GM19372 (cell line): ENCODE measurements around the gene PHACTR1.
A peak's percentile ranks its signal among the peaks of the same experiment; 100 is the strongest.
"Not testable (repeated sequence)": the region's sequence is repeated elsewhere in the genome, so short reads cannot be mapped to it uniquely, and the experiment has no call there.

Experiments
- ATAC-seq: cut with Tn5 transposase; IDR thresholded peaks from one replicate; pipeline ENCODE4 v1.9.1; 2021; ENCODE audit warnings: mild to moderate bottlenecking, low read depth, moderate library complexity; ENCODE audit not compliant: unreplicated experiment

The PHACTR1 gene

DNA sequence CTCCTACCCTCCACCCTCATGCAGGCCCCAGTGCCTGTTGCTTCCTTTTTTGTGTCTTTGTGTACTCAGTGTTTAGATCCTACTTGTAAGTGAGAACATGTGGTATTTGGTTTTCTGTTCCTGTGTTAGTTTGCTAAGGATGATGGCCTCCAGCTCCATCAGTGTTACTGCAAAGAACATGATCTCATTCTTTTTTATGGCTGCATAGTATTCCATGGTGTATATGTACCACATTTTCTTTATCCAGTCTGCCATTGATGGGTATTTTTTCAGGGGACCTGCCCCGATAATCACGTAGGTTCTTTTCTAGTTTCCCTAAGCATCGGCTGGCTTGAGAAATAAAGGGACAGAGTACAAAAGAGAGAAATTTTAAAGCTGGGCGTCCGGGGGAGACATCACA, 527.2 kb downstream of the PHACTR1 start:
- ATAC-seq: not testable (repeated sequence)

DNA sequence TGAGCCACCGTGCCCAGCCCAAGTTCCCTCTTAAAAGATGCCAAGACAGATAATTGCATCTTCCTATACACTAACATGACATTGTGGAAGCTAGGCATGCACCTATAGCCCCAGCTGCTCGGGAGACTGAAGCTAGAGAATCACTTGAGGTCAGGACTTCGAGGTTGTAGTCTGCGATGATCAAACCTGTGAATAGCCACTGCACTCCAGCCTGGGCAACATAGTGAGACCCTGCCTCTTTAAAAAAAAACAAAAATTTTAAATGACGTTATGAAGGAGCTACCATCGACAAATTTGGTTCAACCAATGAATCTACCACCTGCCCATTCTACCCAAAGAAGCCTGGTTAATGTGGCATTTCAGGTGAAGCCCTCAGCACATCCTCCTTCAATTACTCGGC, 531.1 kb downstream of the PHACTR1 start:
- ATAC-seq: no peak

DNA sequence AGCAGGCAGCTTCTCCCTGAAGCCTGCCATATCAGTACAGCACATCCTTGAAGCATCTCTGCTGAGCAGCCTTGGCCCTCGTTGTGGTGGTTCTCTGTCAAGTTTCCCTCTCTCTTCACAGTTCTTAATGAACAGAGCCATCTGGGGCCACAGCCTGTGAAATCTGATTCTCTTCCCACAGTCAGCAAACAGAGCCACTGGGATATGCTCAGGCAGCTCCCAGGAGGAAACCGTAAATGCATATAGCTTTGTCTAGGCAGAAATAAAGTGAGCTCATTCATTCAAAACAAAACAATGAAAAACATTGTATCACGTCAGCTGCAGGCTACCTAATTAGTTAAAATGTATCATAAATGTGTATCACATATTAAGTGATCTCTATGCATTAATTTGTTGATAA, 531.5 kb downstream of the PHACTR1 start:
- ATAC-seq: no peak

DNA sequence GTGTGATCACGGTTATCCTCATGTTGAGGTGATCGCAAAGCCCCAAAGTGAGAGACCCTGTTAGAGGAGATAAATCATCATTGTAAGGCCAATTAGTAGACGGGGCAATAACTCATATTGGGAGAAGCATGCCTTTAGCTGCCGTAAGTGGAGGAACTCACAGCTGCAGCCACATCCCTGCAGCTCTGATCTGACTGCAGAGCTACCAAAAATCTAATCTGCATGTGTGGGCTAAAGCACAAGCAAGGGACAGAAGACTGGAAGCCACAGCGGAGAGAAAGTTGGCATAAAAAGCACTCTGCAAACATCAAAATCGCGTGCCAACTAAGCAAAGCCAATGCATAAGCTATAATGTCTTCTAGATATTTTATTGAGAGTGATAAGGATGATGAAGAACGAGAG, 532.0 kb downstream of the PHACTR1 start:
- ATAC-seq: no peak

DNA sequence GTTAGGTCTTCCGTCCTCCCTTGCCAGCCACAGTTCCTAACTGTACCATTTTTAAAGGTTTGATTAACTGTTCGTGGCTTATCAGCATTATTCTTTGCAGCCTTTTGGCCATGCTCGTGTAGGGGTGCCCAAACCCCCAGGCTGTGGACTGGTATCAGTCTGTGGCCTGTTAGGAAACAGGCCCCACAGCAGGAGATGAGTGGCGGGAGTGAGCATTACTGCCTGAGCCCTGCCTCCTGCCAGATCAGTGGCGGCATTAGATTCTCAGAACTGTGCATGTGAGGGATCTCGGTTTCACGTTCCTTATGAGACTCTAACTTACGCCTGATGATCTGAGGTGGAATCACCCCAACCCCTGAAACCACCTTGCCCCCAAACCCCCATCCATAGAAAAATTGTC, 532.4 kb downstream of the PHACTR1 start:
- ATAC-seq: no peak

DNA sequence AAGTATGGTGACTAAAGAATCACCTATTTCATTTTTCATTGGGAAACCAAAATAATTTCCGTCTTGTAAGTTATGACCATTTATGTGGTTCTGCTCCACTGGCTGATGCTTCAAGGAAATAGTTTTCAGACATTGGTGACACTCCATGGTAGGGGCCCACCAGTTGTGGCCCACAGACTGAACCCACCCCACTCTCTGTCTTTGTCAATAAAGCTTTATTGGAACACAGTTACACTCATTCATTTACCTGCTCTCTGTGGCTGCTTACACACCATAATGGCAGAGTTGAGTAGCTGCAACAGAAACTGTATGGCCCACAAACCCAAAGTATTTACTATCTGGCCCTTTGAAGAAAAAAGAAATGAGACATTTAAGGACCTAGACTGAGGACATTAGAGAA, 533.2 kb downstream of the PHACTR1 start:
- ATAC-seq: no peak

DNA sequence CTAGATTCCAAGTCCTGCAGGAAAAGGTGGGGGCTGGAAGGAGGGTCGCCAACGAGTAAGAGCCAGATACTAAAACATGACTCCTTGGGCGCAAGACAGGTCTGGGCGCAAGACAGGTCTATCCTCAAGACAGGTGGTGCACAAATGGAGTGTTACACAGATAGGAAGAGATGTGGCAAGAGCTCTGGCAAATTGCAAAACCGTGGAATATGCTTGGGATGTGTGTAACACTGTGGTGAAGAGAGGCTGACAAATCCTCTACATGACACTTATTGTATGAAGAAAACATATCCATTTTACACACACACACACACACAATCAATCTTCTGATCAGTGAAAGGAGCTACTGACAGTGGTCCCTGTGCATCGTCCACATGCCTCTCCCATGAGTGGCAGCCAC, 534.1 kb downstream of the PHACTR1 start:
- ATAC-seq: no peak

DNA sequence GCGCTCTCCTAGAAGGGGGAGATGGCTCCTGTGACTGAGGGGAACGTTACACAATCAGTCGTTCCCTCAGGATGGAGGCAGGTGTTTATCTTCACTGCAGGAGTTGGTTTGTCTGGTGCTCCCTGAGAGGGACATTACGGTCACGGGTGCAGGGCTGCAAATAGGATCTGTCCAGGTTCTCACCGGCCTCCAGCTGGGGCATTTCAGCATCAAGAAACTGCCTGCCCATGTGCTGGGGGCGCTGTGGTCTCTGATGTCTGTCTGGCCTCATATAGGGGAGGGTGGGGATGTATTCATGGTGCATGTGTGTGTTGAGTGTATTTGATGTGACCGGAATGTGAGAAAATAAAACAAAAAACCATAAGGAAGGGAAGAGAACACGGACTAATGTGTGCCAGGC, 534.7 kb downstream of the PHACTR1 start:
- ATAC-seq: no peak

DNA sequence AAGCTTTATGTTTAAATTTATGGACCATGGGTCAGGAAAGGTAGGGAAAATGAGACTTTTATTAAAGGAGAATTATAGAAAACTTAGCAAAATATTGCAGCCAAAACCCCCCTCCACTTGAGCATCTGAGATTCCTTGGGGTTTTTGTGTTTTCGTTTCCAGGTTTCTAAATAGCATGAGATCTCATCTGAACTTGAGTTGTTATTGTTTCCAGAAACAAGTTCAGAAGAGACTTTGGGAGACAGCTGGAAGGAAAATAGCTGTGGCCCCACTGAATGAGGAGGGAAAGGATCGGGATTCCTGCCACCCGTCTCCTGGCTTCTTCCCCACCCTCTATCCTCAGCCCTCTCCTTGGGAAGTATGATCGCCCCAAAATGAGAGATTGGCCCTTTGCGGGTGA, 536.2 kb downstream of the PHACTR1 start:
- no peak for ATAC-seq

DNA sequence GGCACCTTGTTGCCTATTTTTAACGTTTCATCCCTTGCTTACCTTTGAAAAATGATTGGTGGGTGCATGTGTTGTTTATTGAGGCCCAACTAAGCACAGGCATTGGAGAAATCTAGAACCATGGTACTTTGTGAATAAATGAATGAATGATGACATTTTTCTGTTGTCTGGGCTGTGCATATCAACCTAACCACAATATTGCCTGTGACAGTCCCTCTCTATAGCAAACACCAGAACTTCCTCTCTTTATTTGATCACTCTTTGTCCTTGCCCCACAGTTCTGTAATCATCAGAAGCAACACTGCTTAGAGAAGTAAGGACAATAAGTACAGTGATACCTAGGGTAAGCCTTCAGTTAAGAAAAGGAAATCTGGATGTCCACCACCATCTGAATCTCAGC, 536.7 kb downstream of the PHACTR1 start:
- no peak for ATAC-seq

DNA sequence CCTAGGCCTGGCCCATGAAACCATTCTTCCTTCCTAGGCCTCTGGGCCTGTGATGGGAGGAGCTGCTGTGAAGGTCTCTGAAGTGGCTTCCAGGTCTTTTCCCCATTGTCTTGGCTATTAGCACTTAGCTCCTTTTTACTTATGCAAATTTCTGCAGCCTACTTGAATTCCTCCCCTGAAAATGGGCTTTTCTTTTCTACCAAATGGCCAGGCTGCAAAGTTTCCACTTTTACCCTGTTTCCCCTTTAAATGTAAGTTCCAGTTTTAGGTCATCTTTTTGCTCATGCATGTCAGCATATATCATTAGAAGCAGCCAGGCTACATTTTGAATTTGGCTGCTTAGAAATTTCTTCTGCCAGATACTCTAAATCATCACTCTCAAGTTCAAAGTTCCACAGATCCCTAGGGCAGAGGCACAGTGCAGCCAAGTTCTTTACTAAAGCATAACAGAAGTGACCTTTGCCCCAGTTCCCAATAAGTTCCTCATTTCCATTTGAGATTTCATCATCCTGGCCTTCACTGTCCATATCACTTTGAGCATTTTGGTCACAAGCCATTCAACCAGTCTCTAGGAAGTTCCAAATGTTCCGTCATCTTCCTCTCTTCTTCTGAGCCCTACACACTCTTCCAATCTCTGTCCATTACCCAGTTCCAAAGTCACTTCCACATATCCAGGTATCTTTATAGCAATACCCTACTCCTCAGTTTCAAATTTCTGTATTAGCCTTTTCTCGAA, 539.9 kb downstream of the PHACTR1 start:
- no peak for ATAC-seq

DNA sequence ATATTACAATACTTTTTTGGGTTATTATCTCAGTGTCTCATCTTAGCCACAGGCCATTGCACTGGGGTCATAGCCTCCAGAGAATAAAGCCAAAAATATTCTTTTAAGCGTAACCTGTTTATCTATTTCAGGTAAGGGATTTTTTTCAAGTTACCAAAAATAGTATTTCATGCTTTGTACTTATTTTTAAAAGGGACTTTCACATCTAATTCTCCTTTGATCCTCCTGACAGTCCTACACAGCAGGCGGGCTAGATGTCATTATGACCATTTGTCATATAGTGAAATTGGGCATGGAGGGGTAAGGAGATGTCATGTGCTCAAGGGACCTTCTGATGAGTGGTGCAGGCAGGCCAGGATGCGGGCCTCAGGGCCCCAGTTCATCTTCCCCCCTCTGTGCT, 542.8 kb downstream of the PHACTR1 start:
- peak; percentile 32 for ATAC-seq

DNA sequence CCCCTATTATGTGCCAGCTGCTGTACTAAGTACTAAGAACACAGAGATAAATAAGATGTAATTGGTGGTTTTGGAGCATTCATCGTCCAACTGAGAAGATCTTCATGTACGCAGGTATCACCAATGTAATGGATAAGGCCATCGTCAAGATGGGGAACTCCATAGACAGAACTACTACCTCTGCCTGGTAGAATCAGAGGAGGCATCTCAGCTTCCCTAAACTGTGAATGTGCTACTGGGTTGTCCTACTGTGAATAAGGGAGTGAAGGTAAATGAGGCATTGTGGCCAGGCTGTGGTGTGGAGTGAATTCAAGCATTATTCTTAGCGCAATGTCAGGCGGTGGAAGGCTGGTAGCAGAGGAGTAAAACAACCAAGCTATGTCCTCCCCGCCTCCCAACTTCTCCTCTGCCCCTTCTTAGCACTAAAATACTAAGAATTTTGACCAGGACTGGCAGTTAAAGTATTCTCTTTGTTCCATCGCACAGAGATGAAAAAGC, 543.6 kb downstream of the PHACTR1 start:
- ATAC-seq: no peak

DNA sequence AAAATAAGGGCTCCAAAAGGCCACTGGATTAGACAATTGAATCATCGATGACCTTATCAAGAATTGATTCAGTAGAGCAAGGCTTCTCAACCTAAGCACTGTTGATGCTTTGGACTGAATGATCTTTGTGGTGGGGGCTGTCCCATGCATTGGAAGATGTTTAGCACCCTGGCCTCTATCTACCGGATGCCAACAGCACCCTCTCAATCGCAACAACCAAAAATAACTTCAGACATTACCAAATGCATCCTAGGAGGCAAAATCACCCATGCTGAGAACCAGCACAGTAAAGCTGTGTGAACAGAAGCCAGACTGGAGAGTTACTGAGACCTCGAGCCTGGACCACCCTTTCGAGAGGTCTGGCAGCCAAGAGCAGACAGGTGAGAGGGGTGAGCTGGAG, 544.3 kb downstream of the PHACTR1 start:
- no peak for ATAC-seq

DNA sequence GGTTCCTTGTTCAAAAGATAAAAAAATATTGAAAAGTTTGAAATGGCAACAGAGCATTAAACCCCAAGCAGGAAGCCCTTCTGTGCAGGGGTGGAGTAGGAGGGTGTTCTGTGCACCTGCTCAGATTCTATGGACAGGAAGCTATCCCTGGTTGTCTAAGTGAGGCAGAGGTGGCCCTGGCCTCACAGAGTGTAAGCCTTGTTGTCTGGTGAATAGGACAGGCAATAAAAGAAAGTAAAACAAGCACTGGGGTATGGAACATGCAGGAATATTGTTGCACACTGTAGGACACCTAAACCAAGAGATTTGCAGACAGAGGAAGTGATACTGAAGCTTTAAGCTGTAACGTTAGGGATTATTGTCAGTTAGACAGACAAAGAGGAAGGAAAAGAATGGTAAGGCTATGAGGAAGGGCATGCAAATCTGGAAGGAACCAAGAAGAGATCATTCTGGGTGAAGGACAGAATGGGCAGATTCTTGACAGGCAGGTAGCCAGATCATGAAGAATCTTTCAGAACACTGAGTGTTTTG, 545.0 kb downstream of the PHACTR1 start:
- peak; percentile 48 for ATAC-seq

DNA sequence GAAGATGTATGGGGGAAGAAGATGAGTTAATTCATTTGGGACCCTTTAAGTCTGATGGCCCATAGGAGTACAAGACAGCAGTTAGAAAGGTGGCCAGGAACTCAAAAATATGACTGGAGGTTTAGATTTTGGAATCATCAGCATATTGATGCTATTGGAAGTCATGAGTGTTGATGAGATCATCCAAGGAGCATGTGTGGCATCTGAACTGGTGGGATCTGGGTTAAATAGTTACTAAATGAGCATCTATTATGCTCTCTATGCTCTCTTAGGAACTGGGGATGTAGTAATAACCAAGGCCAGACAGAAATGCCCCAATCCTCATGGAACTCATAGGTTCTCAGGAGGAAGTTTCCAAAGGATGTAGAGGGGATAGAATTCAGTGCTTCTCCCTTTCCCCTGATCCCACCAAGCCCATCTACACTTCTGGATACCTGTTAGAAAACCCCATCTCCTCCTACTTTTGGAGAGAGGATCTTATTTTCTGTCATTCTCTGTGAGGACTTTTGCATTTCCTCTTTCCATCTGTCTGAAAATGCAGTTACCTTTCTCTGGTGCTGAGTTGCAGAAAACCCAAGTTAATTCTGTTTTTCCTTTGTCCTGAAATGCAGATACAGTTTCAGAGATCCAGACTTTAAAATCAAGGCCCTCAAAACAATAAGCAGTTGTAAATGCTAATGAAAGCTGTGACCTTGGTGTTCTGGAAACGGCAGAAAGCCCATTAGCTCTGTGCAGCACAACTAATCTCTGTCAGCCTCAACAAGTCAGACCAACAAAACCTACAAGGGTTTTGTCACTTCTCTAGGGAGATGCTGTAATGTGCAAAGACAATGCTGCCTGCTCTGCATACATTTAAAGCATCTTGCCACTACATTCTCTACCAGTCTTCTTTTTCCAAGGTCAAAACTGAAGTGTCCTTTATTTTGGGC, 546.0 kb downstream of the PHACTR1 start:
- ATAC-seq: no peak

DNA sequence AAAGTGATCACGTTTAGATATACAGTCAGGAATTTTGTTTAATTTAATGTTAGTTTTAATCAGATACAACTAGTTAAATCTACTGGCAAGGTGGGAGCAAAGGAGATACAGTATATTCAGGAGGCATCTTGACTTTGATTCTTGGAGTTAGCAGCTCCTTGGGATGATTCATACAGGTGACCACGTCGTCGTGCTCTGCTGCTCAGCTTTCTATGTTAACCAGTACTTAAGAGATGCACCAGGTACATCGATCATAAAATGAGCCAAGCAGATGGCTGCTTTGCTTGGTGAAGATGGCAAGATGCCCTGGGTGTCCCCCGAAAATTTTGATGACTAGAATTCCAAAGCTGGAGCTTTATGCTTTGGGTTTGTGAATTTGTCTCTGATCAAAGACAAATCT, 547.1 kb downstream of the PHACTR1 start:
- no peak for ATAC-seq

DNA sequence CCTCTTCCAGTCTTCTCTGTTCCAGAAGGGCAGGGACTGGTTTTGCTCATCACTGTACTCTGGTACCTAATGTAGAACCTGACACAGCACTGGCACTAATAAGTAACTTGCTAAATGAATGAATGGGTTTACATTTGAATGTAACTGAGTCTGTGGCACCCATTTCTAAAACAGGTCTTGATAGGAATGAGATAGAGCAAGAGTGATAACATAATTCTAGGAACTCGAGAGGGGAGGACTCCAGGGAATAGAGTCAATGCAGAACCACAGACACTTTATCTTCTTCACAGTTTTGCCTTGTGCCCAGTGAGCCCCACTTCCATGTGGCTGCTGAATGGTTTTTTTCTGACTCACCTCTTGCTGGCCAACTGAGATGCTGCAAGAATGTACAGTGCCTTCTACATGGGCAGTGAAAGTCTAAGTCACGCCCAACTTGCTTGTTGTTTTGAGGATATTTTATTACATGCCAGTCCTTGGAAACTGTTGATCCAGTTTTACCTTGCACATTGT, 550.6 kb downstream of the PHACTR1 start:
- no peak for ATAC-seq

DNA sequence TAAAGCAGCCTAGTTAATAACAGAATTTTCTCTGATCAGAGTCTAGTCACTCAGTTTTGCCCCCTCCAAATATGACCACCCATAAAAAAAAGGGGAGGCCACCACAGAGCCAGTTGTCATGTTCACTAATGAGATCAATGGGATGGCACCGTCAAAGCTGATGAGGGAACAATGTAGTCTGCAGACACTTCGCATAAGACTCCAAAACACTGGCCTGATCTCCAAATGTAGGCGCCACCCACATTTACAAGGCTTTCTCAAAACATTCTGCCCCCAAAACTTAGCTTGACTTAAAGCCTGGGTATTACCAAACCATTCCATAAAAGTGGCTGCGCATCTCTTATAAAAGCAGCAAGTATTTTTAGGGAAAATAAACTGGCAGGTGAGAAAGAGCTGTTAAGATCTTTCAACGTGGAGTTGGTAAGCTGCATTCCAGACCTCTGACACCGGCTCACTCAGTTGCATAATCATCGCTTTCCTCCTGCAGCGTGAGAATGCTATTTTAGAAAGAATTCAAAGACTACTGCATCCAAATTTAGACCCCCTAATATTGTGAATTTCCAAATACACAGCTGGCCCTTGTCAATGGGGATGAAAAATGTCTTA, 552.4 kb downstream of the PHACTR1 start:
- ATAC-seq: no peak

DNA sequence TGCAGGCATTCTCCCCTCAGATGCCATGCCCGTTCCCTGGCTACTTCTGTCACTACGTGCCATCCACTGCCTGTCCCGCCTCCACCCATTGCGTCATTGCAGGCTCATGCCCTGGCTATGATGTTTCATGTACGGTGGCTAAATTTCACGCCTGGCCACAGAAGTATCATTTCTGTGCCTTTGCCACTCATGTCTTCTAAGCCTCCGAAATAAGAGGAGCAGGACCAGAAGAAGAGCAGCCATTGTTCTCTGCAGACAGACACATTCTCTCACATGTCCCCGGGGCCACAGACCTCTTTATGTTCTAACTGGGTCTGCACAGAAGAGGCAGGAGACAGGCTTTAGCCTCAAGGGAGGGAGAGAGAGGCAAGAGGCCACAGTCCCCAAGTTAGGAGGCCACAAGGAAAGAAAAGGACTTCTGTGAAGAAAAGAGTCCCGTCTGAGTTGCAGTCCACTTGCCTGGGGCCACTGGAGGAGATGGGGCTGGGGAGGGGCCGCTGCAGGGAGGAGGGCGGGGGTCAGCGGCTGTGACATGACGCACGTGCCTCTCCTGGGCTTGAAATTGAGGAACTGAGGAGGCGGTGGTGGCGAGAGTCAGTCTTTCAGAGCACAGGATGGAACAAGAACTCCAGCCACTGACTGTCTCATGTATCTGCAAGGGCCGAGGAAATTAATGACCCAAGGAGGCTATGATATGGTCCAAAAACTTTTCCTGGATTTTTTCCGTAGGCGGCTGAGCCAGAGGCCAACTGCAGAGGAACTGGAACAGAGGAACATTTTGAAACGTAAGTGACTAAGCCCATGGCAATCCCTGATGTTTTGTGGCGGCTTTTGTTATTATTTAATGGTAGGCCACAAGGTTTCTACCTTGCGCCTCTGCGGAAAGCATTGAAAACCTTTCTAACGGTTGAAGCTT, 555.8 kb downstream of the PHACTR1 start:
- peak; percentile 67 for ATAC-seq
